Gastroesophageal sphincter (tissue), 3 donors: ENCODE data around the gene XXYLT1.

Experiments used
- CTCF ChIP-seq, 4 experiments: fragments of 200-600 bp in 2 of 4; fragments of 450-650 bp in 2 of 4; sonication (generic) in 1 of 4; IDR thresholded peaks; one replicate each; pipeline ENCODE4 v1.5.1; 2017 to 2019; ENCODE audit warnings: antibody characterized with exemption in 4 of 4, mild to moderate bottlenecking in 2 of 4, moderate library complexity in 2 of 4
- EP300 ChIP-seq: sonication (generic); formaldehyde crosslinking; IDR thresholded peaks from one replicate; pipeline ENCODE4 v1.6.1; 2017; ENCODE audit warnings: antibody characterized with exemption, mild to moderate bottlenecking

DNA sequence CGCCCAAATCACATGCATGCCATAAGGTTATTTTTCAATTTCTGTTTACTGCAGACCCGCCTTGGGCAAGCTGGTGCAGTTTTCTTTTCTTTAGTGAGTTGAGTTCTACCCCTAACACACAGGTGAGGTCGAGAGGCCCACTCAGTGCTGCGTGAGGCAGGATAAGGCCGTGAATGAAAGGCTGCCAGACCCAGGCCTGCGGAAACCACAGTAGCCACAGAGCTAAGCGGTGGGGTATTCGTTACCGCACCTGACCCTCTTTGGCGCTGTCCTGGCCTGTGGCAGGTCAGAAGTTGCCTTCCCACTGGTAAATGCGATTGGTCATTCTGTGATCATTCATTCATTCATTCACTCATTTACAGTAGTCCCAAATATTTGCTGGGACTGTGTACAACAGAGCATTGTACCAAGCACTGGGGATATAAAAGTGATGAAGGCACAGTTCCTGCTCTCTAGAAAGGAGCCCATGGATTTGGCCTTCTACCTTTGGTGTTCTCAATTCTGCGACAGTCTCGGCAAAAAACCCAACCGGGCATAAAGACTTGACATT is 144.8 kb downstream of the XXYLT1 start:
- TF ChIP-seq CTCF (IDR thresholded peaks at IDR 0.05) (no peak), EP300 (no peak)
